CD4-positive, CD25-positive, alpha-beta regulatory T cell (primary cell): Measurements from ENCODE around the gene DUSP9. TPM values are rescaled to one million over a fixed set of nuclear protein-coding genes. Genes with fewer than 3 reads are reported as not detected.
"Not testable (repeated sequence)": the region's sequence is repeated elsewhere in the genome, so short reads cannot be mapped to it uniquely, and the experiment has no call there.

Source experiments
- ATAC-seq, 2 donors: fragments of 150-1000 bp; cut with Tn5 transposase; one replicate each; pipeline ENCODE4 v1.10.0; 2021; ENCODE audit warnings: low read depth in 2 of 2, moderate number of reproducible peaks in 2 of 2, moderate library complexity in 1 of 2
- DNase-seq, 3 donors: peaks; one replicate each; pipeline versions ENCODE4 v3.0.0 to v3.0.0-alpha.2; 2012 to 2022; ENCODE audit warnings: mixed read lengths in 1 of 3
- H3K27ac ChIP-seq: one replicate; pipeline ENCODE4 v1.7.0; 2013; ENCODE audit warnings: mild to moderate bottlenecking, low read length; ENCODE audit not compliant: insufficient read depth, poor library complexity, severe bottlenecking
- H3K27me3 ChIP-seq: one replicate; pipeline ENCODE4 v1.7.0; 2013; ENCODE audit warnings: low read length; ENCODE audit not compliant: control insufficient read depth, insufficient read depth
- H3K36me3 ChIP-seq: one replicate; pipeline ENCODE4 v1.7.0; 2013; ENCODE audit warnings: mild to moderate bottlenecking, low read length, moderate library complexity; ENCODE audit not compliant: control insufficient read depth, insufficient read depth
- H3K4me1 ChIP-seq: 2 replicates; pipeline ENCODE4 v1.7.0; 2013; ENCODE audit warnings: mild to moderate bottlenecking, low read length; ENCODE audit not compliant: insufficient read depth, control insufficient read depth, poor library complexity, severe bottlenecking
- H3K4me3 ChIP-seq: one replicate; pipeline ENCODE4 v1.7.0; 2013; ENCODE audit warnings: low read depth, mild to moderate bottlenecking, low read length, moderate library complexity
- H3K9me3 ChIP-seq, 2 experiments: 1 replicate in 1 of 2; 2 replicates in 1 of 2; pipeline ENCODE4 v1.7.0; 2013; ENCODE audit warnings: low read length in 2 of 2, mild to moderate bottlenecking in 1 of 2, moderate library complexity in 1 of 2; ENCODE audit not compliant: control insufficient read depth in 2 of 2
- H3K27ac Mint-ChIP-seq, 3 donors: one replicate each; pipeline ENCODE4 v1.8.0; 2020 to 2022; ENCODE audit warnings: mild to moderate bottlenecking in 3 of 3, mixed read lengths in 3 of 3, moderate library complexity in 2 of 3
- H3K27me3 Mint-ChIP-seq: one replicate; pipeline ENCODE4 v1.8.0; 2022; ENCODE audit warnings: mild to moderate bottlenecking, mixed read lengths
- H3K36me3 Mint-ChIP-seq: one replicate; pipeline ENCODE4 v1.8.0; 2020; ENCODE audit warnings: mixed read lengths
- H3K4me1 Mint-ChIP-seq, 4 donors: one replicate each; pipeline ENCODE4 v1.8.0; 2020 to 2022; ENCODE audit warnings: mixed read lengths in 4 of 4, mild to moderate bottlenecking in 1 of 4
- H3K4me3 Mint-ChIP-seq, 4 donors: one replicate each; pipeline ENCODE4 v1.8.0; 2020 to 2022; ENCODE audit warnings: mild to moderate bottlenecking in 4 of 4, mixed read lengths in 4 of 4, moderate library complexity in 3 of 4
- H3K9me3 Mint-ChIP-seq, 7 donors: one replicate each; pipeline ENCODE4 v1.8.0; 2020 to 2022; ENCODE audit warnings: mixed read lengths in 7 of 7, mild to moderate bottlenecking in 3 of 7, moderate library complexity in 2 of 7
- polyA plus RNA-seq, 4 donors: library from polyadenylated mRNA; unstranded; fragments of 300-500 nt; fragmentation: Illumina TruSeq; gene quantifications; one replicate each; pipeline ENCODE4 v1.2.3, GENCODE V29; 2021
- total RNA-seq: library from RNA; stranded (reverse); gene quantifications from one replicate; pipeline ENCODE4 v1.2.3, GENCODE V29; 2022

DUSP9 gene
- total and polyA plus RNA-seq, 5 donors from 2014 or later = not detected

- Mint-ChIP-seq H3K4me3 (no peak overlapping the region), H3K27ac (no peak overlapping the region), H3K36me3 (no peaks in the 10 kb centered on the region), H3K4me1 (peaks cover 0 to 2% (median 0%) of the 10 kb centered on the region in 4 donors), H3K9me3 (peaks cover 0 to 3% (median 0%) of the 10 kb centered on the region in 7 donors), H3K27me3 (peaks cover 13% of the 10 kb centered on the region)
- Histone ChIP-seq H3K4me1 (peaks cover 4% of the 10 kb centered on the region), H3K36me3 (no peaks in the 10 kb centered on the region), H3K4me3 (no peak overlapping the region), H3K9me3 (no peaks in the 10 kb centered on the region), H3K27me3 (no peaks in the 10 kb centered on the region), H3K27ac (no peak overlapping the region)
- ATAC-seq (peak in 1 of 2 donors; percentile 29), DNase-seq (no peak)
These were observed 41.1 kb downstream of the DUSP9 start for GRCh38 chrX:153688071-153688470.

GRCh38 chrX:153688506-153688905 is 41.5 kb downstream of the DUSP9 start:
- no peak overlapping the region for H3K27ac ChIP-seq
- Mint-ChIP-seq H3K4me1 (peaks cover 0 to 2% (median 0%) of the 10 kb centered on the region in 4 donors), H3K4me3 (no peak overlapping the region), H3K27ac (no peak overlapping the region), H3K27me3 (peaks cover 13% of the 10 kb centered on the region), H3K9me3 (peaks cover 0 to 3% (median 0%) of the 10 kb centered on the region in 7 donors), H3K36me3 (no peaks in the 10 kb centered on the region)
- H3K36me3 ChIP-seq = no peaks in the 10 kb centered on the region
- H3K27me3 ChIP-seq = no peaks in the 10 kb centered on the region
- H3K4me3 ChIP-seq = no peak overlapping the region
- H3K4me1 ChIP-seq = peaks cover 4% of the 10 kb centered on the region
- no peak for DNase-seq
- H3K9me3 ChIP-seq = no peaks in the 10 kb centered on the region
- no peak for ATAC-seq

DNA sequence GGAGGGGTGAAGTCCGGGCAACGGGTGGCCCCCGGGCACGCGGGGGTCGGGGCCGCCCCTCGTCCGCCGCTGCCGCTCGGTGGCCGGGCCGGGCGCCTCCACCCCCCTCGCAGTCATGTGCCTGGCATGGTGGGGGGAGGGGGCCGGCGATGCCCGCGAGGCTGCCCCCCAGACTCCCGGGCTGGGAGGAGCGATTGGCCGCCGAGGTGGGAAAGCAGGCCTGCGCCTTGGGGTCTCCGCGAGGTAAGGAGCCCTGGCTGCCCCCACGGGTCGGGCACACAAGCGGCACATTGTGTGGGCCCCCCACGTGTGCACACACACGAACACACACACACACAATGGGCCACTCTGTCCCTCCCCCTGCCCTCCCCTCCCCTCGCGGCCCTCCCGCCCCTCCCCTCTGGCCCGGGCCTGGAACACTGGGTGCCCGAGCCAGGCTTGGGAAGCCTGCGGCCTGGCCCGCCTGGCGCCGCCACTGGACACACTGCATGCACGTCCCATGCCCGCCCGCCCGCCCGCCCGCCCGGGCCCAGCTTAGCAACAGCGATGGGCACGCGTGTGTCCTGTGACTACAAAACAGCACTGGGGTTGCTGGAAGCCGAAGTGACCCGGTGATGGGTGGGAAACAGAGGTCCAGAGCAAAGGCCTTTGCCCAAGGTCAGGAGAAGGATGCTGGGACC is 42.0 kb downstream of the DUSP9 start:
- DNase-seq (no peak), ATAC-seq (no peak)
- Histone ChIP-seq H3K36me3 (no peaks in the 10 kb centered on the region), H3K27me3 (no peaks in the 10 kb centered on the region), H3K9me3 (no peaks in the 10 kb centered on the region), H3K4me3 (no peak overlapping the region), H3K27ac (no peak overlapping the region), H3K4me1 (peaks cover 4% of the 10 kb centered on the region)
- Mint-ChIP-seq H3K9me3 (peaks cover 0 to 2% (median 0%) of the 10 kb centered on the region in 7 donors), H3K36me3 (no peaks in the 10 kb centered on the region), H3K27me3 (peaks cover 13% of the 10 kb centered on the region), H3K4me1 (peaks cover 0 to 2% (median 0%) of the 10 kb centered on the region in 4 donors), H3K27ac (no peak overlapping the region), H3K4me3 (no peak overlapping the region)

GRCh38 chrX:153689654-153690465 is 42.9 kb downstream of the DUSP9 start:
- H3K4me1 Mint-ChIP-seq = peaks cover 0 to 2% (median 0%) of the 10 kb centered on the region in 4 donors
- Histone ChIP-seq H3K4me1 (peaks cover 4% of the 10 kb centered on the region), H3K9me3 (no peaks in the 10 kb centered on the region), H3K36me3 (no peaks in the 10 kb centered on the region), H3K4me3 (no peak overlapping the region), H3K27ac (no peak overlapping the region), H3K27me3 (no peaks in the 10 kb centered on the region)
- no peak for ATAC-seq
- no peak for DNase-seq
- peaks cover 13% of the 10 kb centered on the region for H3K27me3 Mint-ChIP-seq
- no peaks in the 10 kb centered on the region for H3K36me3 Mint-ChIP-seq
- H3K9me3 Mint-ChIP-seq = peaks cover 0 to 2% (median 0%) of the 10 kb centered on the region in 7 donors
- peak overlapping the region in 1 of 4 donors; percentile 27 for H3K4me3 Mint-ChIP-seq
- H3K27ac Mint-ChIP-seq = no peak overlapping the region

GRCh38 chrX:153690466-153690865 is 43.5 kb downstream of the DUSP9 start:
- ATAC-seq (no peak), DNase-seq (no peak)
- Histone ChIP-seq H3K27ac (no peak overlapping the region), H3K4me3 (no peak overlapping the region), H3K36me3 (no peaks in the 10 kb centered on the region), H3K9me3 (no peaks in the 10 kb centered on the region), H3K27me3 (no peaks in the 10 kb centered on the region), H3K4me1 (peaks cover 4% of the 10 kb centered on the region)
- Mint-ChIP-seq H3K4me3 (no peak overlapping the region), H3K27ac (no peak overlapping the region), H3K4me1 (peaks cover 0 to 2% (median 0%) of the 10 kb centered on the region in 4 donors), H3K27me3 (peaks cover 13% of the 10 kb centered on the region), H3K9me3 (peaks cover 0 to 2% (median 0%) of the 10 kb centered on the region in 7 donors), H3K36me3 (no peaks in the 10 kb centered on the region)

GRCh38 chrX:153691032-153691827 is 44.2 kb downstream of the DUSP9 start:
- H3K27ac ChIP-seq, H3K27ac Mint-ChIP-seq, H3K27me3 ChIP-seq, H3K4me1 Mint-ChIP-seq, H3K4me3 ChIP-seq, H3K4me1 ChIP-seq, DNase-seq, H3K36me3 ChIP-seq, H3K36me3 Mint-ChIP-seq, H3K9me3 Mint-ChIP-seq, H3K9me3 ChIP-seq, ATAC-seq: not testable (repeated sequence)
- peak overlapping the region in 1 of 4 donors; percentile 65 for H3K4me3 Mint-ChIP-seq
- H3K27me3 Mint-ChIP-seq = peaks cover 13% of the 10 kb centered on the region

- Mint-ChIP-seq H3K4me3 (no peak overlapping the region), H3K4me1 (peaks cover 0 to 2% (median 0%) of the 10 kb centered on the region in 4 donors), H3K27ac (no peak overlapping the region), H3K36me3 (no peaks in the 10 kb centered on the region), H3K9me3 (no peaks in the 10 kb centered on the region), H3K27me3 (peaks cover 8% of the 10 kb centered on the region)
- no peak for DNase-seq
- no peak overlapping the region for H3K4me3 ChIP-seq
- H3K27ac ChIP-seq = no peak overlapping the region
- H3K36me3 ChIP-seq = no peaks in the 10 kb centered on the region
- peaks cover 4% of the 10 kb centered on the region for H3K4me1 ChIP-seq
- no peaks in the 10 kb centered on the region for H3K27me3 ChIP-seq
- ATAC-seq = no peak
- H3K9me3 ChIP-seq = no peaks in the 10 kb centered on the region
These were observed 45.0 kb downstream of the DUSP9 start for GRCh38 chrX:153692003-153692402.
